Stimulated activated CD8-positive, alpha-beta memory T cell treated with anti-CD3 and anti-CD28 coated beads, Interleukin-12 subunit alpha, Interleukin-12 subunit beta, amount 100 ng/mL, for 24 hours (primary cell): ENCODE data around the gene TMTC4.

Source experiments
- DNase-seq: peaks from one replicate; pipeline ENCODE4 v3.0.0-alpha.2; 2020; ENCODE audit errors: extremely low read depth

Gene TMTC4

DNA sequence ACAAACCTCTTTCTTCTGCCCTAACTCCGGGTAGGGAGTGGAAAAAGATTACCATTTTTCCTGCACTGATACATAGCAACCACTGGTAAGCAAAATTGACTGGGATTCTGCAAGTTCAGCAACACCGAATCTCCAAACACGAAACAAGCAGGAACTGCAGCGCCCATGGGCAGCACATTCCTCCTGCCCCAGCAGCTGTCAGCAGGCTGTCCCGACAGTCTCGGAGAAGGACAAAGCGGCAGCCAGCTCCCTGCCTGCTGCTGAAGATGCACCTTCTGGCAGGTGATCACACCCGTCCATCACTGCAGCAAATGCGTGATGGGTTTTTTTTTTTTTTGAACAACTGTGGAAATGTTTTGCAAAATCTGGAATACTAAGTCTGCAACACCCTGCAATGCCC, 6.7 kb downstream of the TMTC4 start:
- no peak for DNase-seq

- DNase-seq: no peak
Observed at GRCh38 chr13:100666124-100666523, 8.5 kb downstream of the TMTC4 start.

GRCh38 chr13:100665403-100665802, 9.2 kb downstream of the TMTC4 start:
- DNase-seq: no peak

GRCh38 chr13:100664171-100664900, 10.3 kb downstream of the TMTC4 start:
- DNase-seq: no peak

GRCh38 chr13:100662468-100663211, 12.0 kb downstream of the TMTC4 start:
- no peak for DNase-seq

- no peak for DNase-seq
Observed at GRCh38 chr13:100660761-100661160, 13.8 kb downstream of the TMTC4 start.

GRCh38 chr13:100659578-100659977, 15.0 kb downstream of the TMTC4 start:
- DNase-seq: no peak

DNA sequence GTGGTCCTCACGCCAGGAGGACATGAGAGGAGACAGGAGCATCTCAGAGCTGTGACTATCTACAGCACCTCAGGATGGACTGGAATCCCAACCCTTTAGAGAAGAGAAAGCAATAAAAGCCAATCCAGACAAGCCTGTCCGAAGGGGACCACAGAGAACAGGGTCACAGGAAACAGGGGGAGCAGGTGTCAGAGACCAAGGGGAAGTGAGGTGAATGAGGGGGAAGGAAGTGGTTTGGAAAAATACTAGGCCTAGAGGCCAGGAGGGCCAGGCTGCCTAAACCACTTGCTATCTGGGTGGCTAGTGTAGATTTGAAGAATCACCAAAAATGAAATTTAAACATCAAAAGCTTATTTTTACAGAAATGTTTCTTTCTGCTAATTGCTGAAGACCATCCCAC, 16.2 kb downstream of the TMTC4 start:
- DNase-seq: no peak

- DNase-seq: no peak
Observed at GRCh38 chr13:100657881-100658315, 16.7 kb downstream of the TMTC4 start.

DNA sequence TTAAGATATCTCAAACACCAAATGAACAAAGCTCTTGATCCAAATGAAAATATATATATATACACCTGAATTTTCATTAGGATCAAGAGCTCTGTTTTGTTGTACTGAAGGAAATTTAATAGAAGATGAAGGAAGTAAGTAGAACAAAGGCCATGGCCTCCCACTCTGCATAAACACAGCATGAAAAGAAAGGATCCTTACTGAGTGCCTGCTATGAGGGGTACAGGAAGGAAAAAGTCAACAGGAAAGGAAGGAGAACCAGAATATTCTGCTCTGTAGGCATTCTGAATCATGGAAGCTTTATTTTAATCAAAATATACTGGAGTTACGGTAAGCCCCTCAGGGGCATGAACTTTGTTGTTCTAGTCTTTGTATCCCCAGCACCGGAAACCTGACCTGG, 22.1 kb downstream of the TMTC4 start:
- no peak for DNase-seq

DNA sequence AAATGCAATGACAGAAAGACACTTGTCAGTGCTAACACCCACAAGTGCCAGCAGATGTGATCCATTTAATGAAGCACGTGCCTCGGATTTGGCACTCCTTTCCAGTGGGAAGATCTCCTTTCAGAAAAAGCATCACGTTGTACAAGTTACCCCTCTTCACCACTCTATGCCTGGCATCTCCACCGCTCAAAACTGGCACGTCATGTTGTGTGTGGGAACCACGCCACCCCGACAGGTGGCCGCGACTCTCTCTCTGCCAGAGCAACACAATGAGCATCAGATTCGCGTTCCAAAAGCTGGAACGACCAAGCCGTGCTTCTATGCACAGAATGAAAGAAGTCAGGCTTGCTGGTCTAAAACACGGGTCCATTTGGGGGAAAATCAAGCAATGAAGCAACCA, 24.3 kb downstream of the TMTC4 start:
- no peak for DNase-seq

GRCh38 chr13:100648354-100648753, 26.2 kb downstream of the TMTC4 start:
- no peak for DNase-seq

DNA sequence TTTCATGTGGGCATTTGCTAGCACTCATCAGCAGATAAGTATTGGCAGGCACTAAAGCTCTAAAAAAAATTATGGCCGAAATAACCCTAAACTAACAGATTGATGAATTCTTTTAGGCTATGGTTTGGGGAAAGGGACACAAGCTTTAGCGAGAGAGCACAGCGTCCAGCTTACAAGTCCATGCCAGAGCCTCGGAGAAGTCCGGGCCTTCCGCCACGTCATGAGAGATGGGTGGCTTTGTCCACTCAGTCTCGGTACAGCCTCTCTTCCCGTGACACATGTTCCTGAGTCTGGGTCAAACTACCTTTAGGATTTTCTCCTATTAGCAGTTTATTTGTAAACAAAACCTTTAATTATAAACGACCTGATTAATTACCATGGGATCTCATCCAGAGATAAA, 27.7 kb downstream of the TMTC4 start:
- no peak for DNase-seq

- no peak for DNase-seq
Observed at GRCh38 chr13:100646030-100646673, 28.4 kb downstream of the TMTC4 start.

DNA sequence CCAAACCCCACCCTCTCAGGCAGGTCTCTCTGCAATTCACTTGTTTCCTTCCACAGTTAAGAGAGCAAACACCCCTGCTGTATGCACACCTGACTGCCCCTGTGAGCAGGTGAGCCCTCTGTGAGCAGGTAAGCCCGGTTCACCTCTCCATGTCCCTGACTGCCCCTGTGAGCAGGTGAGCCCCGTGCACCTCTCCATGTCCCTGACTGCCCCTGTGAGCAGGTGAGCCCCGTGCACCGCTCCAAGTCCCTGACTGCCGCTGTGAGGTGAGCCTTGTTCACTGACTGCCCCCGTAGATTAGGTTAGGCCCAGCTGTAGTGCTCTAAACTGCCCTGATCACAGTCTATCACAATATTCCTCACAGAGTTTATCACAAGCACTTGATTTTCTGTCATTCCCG, 29.2 kb downstream of the TMTC4 start:
- no peak for DNase-seq

DNA sequence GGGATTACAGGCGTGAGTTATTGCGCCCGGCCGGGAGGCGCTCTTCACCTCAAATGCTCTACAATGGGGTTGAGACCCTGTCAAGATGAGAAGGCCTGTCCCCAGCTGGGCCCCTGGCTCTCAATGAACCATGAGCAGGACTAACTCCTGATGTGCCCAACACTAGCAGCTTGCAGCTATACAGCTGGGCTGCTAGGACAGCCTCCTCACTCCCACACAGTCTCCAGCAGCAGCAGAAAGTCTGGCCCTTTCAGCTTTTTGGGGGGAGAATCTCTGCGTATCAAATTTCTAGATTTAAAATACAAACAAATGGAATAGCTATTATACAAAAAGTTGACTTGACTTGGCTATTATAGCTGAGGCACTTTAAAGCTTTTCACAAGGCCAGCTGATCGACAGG, 30.2 kb downstream of the TMTC4 start:
- no peak for DNase-seq

DNA sequence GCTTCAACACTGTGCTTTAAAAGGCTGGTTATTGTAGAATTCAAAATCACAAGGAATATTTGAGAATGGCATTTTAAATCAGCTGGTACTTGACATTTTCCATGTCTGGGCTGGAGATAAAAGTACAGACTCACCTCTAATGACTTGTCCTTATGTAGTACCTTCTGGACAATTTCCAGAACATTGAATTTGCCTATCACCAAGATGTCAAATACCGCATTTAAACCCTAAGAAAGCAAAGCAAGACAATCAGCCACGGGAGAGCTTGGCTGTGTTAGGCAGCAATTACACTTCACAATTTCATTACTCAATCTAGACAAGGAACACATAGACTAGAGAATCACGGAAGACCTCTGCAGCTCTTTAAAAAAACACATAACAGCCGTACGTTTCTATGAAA, 36.8 kb downstream of the TMTC4 start:
- DNase-seq: no peak

DNA sequence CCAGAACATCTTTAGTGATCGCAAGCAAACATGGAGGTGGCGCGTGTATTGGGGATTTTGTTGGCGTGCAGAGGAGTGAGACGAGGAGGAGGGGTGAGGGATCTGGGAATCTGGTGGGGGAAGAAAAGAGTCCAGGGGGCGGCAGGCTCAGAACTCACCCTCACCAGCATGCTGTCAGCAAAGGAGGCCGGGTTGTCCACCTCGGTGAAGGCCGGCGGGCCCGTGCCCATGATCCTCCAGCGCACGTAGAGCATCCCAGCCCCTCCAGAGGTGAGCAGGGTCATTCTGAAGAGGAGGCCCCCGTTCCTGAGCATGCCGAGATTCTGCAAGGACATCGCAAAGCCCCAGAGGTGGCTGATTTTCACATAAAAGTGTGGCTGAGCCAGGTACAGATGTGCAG, 37.2 kb downstream of the TMTC4 start:
- DNase-seq: no peak

DNA sequence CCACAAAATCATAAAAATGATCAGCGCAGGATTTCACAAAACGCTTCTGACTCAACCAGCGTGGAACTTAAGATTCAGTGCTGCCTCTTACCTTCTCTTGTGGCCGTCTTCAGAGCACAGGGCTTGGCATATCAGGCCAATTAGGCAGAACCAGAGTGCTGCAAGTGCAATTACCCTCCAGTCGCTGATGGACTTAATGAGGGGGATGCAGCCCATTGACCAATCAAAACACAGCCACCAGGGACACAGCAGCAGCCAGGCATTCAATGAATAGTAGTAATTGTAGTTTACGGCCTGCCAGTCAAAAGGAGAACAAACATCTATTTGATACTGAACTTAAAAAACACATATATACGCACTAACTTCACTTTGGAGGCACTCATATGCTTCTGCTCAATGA, 38.2 kb downstream of the TMTC4 start:
- no peak for DNase-seq

GRCh38 chr13:100636004-100636403, 38.6 kb downstream of the TMTC4 start:
- no peak for DNase-seq

- no peak for DNase-seq
Observed at GRCh38 chr13:100634696-100635095, 39.9 kb downstream of the TMTC4 start.

DNA sequence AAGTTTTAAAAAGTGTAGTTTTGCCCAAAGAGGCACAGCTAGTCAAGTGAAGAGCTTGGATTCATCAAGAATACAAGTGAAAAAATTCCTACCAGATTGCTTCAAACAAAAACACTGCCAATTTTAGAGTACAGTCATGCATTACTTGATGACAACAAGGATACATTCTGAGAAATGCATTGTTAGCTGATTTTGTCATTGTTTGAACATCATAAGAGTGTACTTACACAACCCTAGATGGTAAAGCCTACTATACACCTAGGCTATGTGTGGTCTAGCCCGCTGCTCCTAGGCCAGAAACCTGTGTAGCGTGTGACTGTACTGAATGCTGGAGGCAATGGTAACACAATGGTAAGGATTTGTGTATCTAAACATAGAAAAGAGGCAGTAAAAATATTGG, 41.1 kb downstream of the TMTC4 start:
- DNase-seq: no peak

GRCh38 chr13:100630555-100630954, 44.0 kb downstream of the TMTC4 start:
- no peak for DNase-seq
